Measurements from ENCODE around the gene PLCH1.

PLCH1 gene

GRCh38 chr3:155730843-155731242 is 14.0 kb downstream of the PLCH1 start:
- TF ChIP-seq, protein P1, sequence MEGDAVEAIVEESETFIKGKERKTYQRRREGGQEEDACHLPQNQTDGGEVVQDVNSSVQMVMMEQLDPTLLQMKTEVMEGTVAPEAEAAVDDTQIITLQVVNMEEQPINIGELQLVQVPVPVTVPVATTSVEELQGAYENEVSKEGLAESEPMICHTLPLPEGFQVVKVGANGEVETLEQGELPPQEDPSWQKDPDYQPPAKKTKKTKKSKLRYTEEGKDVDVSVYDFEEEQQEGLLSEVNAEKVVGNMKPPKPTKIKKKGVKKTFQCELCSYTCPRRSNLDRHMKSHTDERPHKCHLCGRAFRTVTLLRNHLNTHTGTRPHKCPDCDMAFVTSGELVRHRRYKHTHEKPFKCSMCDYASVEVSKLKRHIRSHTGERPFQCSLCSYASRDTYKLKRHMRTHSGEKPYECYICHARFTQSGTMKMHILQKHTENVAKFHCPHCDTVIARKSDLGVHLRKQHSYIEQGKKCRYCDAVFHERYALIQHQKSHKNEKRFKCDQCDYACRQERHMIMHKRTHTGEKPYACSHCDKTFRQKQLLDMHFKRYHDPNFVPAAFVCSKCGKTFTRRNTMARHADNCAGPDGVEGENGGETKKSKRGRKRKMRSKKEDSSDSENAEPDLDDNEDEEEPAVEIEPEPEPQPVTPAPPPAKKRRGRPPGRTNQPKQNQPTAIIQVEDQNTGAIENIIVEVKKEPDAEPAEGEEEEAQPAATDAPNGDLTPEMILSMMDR (IDR thresholded peaks at IDR 0.05) = no peak

GRCh38 chr3:155727836-155728235 is 17.0 kb downstream of the PLCH1 start:
- TF ChIP-seq, protein P1 (IDR thresholded peaks at IDR 0.05) = no peak

- TF ChIP-seq, protein P1 (IDR thresholded peaks at IDR 0.05) = no peak
These were observed 30.6 kb downstream of the PLCH1 start for GRCh38 chr3:155714295-155714718.

GRCh38 chr3:155712008-155712407 is 32.9 kb downstream of the PLCH1 start:
- TF ChIP-seq, protein P1 (IDR thresholded peaks at IDR 0.05) = no peak

GRCh38 chr3:155704771-155705559 is 39.9 kb downstream of the PLCH1 start:
- TF ChIP-seq, protein P1 (IDR thresholded peaks at IDR 0.05) = no peak

GRCh38 chr3:155704061-155704460 is 40.8 kb downstream of the PLCH1 start:
- TF ChIP-seq, protein P1 (IDR thresholded peaks at IDR 0.05) = no peak

- TF ChIP-seq, protein P1 (IDR thresholded peaks at IDR 0.05) = no peak
These were observed 41.9 kb downstream of the PLCH1 start for GRCh38 chr3:155702745-155703591.

All from LNCAP (cell line).